Measurements from ENCODE around the gene NNT.
"Not testable (repeated sequence)": the region's sequence is repeated elsewhere in the genome, so short reads cannot be mapped to it uniquely, and the experiment has no call there.

NNT gene

DNA sequence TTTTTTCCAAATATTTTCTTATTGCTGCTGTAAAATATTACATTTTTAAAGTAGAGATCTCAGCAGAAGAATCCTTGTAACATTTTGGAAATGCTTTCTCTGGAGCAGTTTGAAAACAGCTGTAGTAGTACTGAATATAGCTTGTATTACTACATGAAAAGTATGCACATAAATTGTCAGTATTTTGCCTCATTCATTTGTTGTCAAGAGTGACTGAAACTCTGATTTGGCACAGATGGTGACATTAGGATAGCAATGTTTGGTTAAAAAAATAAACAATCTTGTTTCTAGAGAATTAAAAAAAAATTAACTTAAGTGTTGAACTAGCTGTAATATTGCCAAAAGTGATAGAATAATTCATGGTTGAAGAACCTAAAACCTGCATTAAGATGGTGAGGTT is 90.4 kb downstream of the NNT start:
- no peak overlapping the region for H3K27ac ChIP-seq

DNA sequence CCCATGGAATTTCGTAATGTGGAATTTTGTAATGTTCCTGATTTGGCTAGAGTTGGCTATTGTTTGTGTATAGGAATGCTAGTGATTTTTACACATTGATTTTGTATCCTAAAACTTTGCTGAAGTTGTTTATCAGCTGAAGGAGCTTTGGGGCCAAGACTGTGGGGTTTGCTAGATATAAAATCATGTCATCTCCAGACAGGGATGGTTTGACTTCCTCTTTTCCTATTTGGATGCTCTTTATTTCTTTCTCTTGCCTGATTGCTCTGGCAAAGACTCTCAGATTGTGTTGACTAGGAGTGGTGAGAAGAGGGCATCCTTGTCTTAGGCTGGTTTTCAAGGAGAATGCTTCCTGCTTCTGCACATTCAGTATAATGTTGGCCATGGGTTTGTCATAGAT is 91.0 kb downstream of the NNT start:
- H3K27ac ChIP-seq, result no peak overlapping the region

More for the DNA sequence above, 90.4 kb downstream of the NNT start:
- H3K4me3 ChIP-seq, result no peak overlapping the region

DNA sequence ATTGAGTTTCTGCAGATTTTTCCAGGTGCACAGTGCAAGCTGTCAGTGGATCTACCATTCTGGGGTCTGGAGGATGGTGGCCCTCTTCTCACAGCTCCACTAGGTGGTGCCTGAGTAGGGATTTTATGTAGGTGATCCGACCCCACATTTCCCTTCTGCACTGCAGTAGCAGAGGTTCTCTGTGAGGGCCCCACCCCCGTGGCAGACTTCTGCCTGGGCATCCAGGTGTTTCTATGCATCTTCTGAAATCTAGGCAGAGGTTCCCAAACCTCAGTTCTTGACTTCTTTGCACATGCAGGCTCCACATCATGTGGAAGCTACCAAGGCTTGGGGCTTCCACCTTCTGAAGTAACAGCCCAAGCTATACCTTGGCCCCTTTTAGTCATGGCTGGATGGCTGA is 93.5 kb downstream of the NNT start:
- H3K27ac ChIP-seq, result not testable (repeated sequence)

More for the DNA sequence above, 91.0 kb downstream of the NNT start:
- H3K4me3 ChIP-seq, result no peak overlapping the region

DNA sequence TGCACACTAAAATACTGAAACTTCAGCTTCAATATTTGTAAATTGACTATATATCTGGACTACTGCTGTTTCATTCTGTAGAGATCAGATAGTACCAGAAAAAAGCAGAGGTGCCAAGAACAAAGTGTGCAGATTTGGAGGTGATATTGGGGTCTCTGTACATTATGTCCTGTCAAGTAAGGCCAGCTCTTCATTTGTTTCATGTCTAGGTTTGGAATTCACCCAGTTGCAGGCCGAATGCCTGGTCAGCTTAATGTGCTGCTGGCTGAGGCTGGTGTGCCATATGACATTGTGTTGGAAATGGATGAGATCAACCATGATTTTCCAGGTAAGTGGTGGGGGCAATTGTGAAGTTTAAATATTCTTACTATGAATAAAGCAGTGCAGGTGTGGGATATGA is 96.9 kb downstream of the NNT start:
- Histone ChIP-seq H3K4me3 (no peak overlapping the region), H3K27ac (no peak overlapping the region)

More for the DNA sequence above, 93.5 kb downstream of the NNT start:
- not testable (repeated sequence) for H3K4me3 ChIP-seq

DNA sequence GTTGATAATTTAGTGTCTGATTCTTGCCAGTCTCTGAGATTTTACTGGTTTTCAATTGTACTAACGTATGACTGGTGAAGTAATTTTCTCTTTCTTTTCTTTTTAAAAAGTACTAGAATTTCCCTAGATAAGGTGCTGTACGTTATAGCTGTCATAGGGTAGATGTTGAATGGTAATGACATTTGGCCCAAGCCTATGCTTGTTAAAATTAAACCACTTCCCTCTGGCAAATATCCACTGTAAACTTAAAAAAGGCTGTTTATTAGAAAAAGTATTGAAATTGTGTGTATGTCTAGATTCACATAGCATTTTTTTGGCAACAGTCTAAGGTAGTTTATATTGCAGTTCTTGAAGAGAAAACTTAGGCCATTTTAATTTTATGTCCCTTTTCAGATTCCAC is 97.6 kb downstream of the NNT start:
- no peak overlapping the region for H3K4me3 ChIP-seq
- H3K27ac ChIP-seq, result no peak overlapping the region

DNA sequence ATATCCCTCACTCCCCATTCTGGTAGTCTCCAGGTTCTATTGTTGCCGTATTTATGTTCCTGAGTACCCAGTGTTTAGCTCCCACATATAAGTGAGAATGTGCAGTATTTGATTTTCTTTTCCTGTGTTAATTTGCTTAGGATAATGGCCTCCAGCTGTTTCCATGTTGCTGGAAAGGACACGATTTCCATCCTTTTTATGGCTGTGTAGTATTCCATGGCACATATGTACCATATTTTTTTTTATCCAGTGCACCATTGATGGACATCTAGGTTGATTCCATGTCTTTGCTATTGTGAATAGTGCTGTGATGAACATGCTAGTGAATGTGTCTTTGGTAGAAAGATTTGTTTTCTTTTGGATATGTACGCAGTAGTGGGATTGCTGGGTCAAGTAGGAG is 98.2 kb downstream of the NNT start:
- no peak overlapping the region for H3K27ac ChIP-seq
- H3K4me3 ChIP-seq, result no peak overlapping the region

DNA sequence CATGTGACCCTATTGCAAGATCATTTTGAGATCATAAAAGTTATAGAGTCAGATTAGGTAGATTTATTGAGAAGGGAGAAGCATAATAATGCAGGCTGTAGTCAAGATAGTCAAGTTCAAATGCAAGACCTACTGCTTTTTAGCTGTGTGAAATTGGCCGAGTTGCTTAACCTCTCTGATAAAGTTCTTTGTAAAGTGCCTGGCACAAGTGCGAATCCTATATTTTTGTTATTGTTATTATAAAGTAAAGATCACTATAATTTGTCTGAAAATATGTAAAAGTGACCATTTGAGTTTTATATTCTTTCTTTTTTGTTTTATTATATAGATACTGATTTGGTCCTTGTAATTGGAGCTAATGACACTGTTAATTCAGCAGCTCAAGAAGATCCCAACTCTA is 99.3 kb downstream of the NNT start:
- Histone ChIP-seq H3K4me3 (no peak overlapping the region), H3K27ac (no peak overlapping the region)

DNA sequence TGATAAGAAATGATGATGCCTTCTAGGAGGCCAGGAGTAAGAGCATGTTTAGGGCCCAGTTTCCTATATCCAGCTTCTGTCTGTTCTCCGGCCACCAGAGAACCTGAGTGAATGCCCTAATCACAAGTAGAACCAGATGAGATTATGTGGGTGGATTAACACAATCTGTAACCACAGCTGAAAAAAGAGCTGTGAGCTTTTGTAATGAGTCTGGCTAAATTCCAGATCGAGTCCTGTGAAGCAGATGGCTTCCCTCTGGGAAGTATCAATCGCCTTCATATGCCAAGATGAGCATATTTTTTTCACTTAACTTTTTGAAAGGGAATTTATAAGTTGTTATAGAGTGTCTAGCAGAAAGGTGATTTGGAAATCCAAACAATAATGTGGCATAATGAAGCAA is 99.8 kb downstream of the NNT start:
- Histone ChIP-seq H3K4me3 (no peak overlapping the region), H3K27ac (no peak overlapping the region)

DNA sequence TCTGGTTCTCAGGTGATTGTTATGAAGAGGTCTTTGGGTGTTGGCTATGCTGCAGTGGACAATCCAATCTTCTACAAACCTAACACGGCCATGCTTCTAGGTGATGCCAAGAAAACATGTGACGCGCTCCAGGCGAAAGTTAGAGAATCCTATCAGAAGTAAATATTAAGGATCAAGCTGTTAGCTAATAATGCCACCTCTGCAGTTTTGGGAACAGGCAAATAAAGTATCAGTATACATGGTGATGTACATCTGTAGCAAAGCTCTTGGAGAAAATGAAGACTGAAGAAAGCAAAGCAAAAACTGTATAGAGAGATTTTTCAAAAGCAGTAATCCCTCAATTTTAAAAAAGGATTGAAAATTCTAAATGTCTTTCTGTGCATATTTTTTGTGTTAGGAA is 101.3 kb downstream of the NNT start:
- H3K4me3 ChIP-seq, result no peak overlapping the region

DNA sequence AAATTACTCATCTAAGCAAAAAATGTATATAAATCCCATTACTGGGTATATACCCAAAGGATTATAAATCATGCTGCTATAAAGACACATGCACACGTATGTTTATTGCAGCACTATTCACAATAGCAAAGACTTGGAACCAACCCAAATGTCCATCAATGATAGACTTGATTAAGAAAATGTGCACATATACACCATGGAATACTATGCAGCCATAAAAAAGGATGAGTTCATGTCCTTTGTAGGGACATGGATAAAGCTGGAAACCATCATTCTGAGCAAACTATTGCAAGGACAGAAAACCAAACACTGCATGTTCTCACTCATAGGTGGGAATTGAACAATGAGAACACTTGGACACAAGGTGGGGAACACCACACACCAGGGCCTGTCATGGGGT is 103.6 kb downstream of the NNT start:
- H3K27ac ChIP-seq, H3K4me3 ChIP-seq: not testable (repeated sequence)

More for the DNA sequence above, 101.3 kb downstream of the NNT start:
- H3K27ac ChIP-seq, result no peak overlapping the region

DNA sequence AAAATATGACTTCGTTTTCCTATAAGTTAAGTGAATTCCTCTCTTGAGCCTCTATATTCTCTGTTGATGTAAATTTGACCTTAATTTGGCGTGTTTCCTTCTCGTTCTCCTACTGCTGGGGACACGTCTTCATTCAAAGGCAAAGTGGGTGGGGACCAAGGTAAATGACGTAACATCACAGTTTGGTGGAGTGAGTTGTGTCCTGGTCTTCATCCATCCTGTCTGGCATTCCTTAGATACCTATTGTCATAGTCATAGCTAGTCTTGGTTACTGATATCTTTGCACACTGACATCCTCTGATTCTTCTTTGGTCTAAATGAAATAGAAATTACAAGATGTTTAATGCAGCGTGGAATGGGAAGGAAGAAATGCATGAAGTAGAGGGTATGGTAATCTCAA is 108.5 kb downstream of the NNT start:
- no peak overlapping the region for H3K27ac ChIP-seq

DNA sequence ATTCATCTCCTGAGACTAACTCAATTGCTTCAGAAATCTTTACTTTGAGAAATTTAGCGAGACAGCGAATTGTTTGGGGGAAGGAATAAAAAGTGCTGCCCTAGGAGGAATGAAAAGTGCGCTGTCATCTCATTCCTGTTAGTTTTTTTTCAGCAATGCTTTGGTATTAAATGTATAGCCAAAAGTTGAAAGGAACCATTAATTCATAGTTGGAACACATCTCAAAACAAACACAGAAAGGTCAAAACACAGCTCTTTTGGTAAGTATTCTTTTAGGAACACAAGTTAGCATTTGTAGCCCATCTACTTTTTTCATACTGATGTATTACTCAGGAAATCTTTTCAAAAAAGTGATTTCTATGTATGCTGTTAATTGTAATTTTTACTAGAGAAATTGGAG is 109.1 kb downstream of the NNT start:
- Histone ChIP-seq H3K4me3 (no peak overlapping the region), H3K27ac (no peak overlapping the region)

More for the DNA sequence above, 108.5 kb downstream of the NNT start:
- H3K4me3 ChIP-seq, result no peak overlapping the region

DNA sequence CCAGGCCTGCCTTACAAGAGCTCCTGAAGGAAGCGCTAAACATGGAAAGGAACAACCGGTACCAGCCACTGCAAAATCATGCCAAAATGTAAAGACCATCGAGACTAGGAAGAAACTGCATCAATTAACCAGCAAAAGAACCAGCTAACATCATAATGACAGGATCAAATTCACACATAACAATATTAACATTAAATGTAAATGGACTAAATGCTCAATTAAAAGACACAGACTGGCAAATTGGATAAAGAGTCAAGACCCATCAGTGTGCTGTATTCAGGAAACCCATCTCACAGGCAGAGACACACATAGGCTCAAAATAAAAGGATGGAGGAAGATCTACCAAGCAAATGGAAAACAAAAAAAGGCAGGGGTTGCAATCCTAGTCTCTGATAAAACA is 116.8 kb downstream of the NNT start:
- not testable (repeated sequence) for H3K27ac ChIP-seq, H3K4me3 ChIP-seq

DNA sequence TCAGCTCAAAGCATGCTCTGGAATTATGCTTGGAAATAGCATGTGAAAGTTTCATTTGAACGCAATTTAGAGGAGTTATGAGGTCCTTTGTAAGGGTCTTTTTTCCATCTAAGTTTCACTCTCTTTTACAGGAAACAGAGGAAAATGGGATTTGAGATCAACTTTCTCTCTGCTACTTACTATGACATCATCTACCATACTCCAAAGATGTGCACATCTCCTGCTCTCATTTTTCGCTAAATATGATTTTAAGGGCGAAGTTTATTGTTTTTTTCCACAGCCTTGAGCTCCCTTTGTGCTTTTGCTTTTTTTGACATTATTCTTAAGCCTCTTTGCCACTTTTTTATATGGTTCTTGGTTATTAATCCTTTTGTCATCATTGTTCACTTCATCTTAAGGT is 125.6 kb downstream of the NNT start:
- Histone ChIP-seq H3K4me3 (no peak overlapping the region), H3K27ac (no peak overlapping the region)

DNA sequence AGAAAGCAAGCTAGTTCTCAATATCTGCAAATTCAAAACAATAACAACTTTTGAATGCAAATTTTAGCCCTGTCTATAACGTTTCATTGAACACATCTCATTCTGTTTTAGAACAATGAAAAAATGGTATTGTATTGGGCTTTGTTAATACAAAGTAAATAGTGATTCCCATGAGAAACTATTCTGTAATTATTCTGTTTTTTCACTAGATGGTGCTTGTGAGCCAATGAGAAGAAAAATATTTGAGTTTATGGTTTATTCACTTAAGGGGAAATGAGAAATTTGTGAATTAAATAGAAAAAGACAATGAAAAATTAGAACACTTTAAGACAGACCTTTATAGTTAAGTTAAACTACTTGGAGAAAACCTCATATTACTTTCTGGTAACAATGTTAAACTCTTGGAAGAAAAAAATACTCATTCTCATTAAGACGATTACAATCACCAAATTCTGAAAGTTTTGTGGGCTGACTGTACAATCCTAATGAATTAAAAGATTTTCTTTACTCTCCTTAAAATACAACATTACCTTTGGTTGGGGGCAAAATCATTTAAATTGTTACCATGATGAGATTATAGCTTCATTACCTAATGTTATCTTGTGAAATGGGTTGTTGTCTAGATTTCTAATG is 127.0 kb downstream of the NNT start:
- Histone ChIP-seq H3K27ac (no peak overlapping the region), H3K4me3 (no peak overlapping the region)

DNA sequence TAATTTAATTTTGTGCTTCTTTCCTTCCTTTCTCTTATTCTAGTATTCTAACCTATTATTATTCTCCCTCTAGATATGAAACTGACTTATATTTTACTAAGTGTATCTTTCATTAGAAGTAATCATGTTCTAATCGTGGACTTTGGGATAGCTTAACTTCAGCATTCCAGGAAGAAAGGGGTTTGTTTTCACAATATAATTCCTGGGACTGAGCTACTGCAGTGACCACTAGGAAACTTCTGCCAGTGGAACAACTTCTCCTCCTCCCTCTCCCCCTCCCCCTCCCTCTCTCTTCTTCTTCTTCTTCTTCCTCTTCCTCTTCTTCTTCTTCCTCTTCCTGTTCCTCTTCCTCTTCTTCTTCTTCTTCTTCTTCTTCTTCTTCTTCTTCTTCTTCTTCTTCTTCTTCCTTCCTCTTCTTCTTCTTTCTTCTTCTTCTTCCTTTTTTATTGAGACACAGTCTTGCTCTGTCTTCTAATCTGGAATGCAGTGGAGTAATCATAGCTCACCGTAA is 127.9 kb downstream of the NNT start:
- H3K27ac ChIP-seq, result no peak overlapping the region
- H3K4me3 ChIP-seq, result no peak overlapping the region

DNA sequence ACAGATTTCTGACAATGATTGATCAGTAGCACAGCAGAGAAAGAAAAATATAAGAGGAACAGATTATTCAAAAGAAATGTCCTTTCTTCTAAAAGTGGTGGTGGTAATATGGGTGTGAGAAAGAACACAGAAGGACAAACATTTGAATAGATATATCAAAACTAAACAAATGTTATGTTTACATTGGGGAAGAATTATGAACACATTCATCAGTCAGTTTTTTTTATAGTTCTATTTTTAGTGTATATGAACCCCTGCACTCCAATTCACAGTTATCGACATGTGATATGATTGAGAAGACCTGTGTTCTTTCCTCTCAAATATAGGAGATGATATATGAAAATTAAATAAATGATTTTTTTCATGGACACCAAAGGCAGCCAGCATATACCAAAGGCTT is 128.6 kb downstream of the NNT start:
- H3K4me3 ChIP-seq, result no peak overlapping the region

DNA sequence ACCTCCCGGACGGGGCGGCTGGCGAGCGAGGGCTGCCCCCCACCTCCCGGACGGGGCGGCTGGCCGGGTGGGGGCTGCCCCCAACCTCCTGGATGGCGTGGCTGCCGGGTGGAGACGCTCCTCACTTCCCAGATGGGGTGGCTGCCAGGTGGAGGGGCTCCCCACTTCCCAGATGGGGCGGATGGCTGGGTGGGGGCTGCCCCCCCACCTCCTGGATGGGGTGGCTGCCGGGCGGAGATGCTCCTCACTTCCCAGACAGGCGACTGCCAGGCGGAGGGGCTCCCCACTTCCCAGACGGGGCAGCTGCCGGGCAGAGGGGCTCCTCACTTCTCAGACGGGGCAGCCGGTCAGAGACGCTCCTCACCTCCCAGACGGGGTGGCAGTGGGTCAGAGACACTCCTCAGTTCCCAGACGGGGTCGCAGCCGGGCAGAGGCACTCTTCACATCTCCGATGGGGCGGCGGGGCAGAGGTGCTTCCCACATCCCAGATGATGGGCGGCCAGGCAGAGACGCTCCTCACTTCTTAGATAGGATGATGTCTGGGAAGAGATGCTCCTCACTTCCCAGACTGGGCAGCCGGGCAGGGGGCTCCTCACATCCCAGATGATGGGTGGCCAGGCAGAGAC is 143.1 kb downstream of the NNT start:
- H3K4me3 ChIP-seq, H3K27ac ChIP-seq: not testable (repeated sequence)

More for the DNA sequence above, 128.6 kb downstream of the NNT start:
- no peak overlapping the region for H3K27ac ChIP-seq

DNA sequence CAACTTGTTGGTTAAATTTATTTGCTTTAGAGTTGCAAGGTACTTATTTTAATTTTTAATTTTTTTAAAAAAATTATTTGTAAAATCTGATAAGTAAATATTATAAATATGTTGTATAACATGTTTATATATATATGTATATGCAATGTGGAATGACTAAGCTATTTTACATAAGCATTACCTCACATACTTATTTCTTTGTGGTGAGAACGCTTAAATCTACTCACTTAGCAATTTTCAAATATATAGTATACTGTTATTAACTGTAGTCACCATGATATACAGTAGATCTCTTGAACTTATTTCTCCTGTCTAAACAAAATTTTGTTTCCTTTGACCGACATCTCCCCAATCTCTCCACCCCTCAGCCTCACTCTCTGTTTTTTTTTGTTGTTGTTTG is 147.8 kb downstream of the NNT start:
- no peak overlapping the region for H3K4me3 ChIP-seq
- H3K27ac ChIP-seq, result no peak overlapping the region

DNA sequence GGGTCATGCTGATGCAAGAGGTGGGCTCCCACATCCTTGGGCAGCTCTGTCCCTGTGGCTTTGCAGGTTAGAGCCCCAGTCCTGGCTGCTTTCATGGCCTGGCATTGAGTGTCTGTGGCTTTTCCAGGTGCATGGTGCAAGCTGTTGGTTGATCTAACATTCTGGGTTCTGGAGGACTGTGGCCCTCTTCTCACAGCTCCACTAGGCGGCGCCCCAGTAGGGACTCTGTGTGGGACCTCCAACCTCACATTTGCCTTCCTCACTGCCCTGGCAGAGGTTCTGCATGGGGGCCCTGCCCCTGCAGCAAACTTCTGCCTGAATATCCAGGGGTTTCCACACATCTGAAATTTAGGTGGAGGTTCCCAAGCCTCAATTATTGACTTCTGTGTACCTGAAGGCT is 150.1 kb downstream of the NNT start:
- Histone ChIP-seq H3K27ac (no peak overlapping the region), H3K4me3 (no peak overlapping the region)

Measured in skin epidermis (tissue), 12 donors.